RWPE2 (cell line): ENCODE results near the gene NAB2.

Source experiments
- ATAC-seq: fragments of 200-7000 bp; cut with Tn5 transposase; 3 replicates; pipeline ENCODE4 v1.9.1; 2021; ENCODE audit warnings: low read depth
- DNase-seq: peaks from one replicate; pipeline ENCODE4 v3.0.0-alpha.2; 2020; ENCODE audit warnings: low spot score
- H3K27ac ChIP-seq: fragments of 450-650 bp; 2 replicates; pipeline ENCODE4 v1.5.1; 2017; ENCODE audit warnings: mild to moderate bottlenecking; ENCODE audit not compliant: poor library complexity, severe bottlenecking
- H3K27me3 ChIP-seq: fragments of 250-450 bp; sonication (Bioruptor Pico); 2 replicates; pipeline ENCODE4 v1.5.1; 2021; ENCODE audit warnings: mild to moderate bottlenecking, moderate library complexity; ENCODE audit not compliant: insufficient read depth, poor library complexity, severe bottlenecking
- H3K36me3 ChIP-seq: fragments of 250-450 bp; sonication (Bioruptor Pico); 2 replicates; pipeline ENCODE4 v1.5.1; 2020; ENCODE audit warnings: low read depth, mild to moderate bottlenecking, moderate library complexity
- H3K4me1 ChIP-seq: fragments of 250-450 bp; sonication (Bioruptor Pico); 2 replicates; pipeline ENCODE4 v1.5.1; 2021; ENCODE audit warnings: mild to moderate bottlenecking, moderate library complexity; ENCODE audit not compliant: insufficient read depth, poor library complexity, severe bottlenecking
- H3K4me3 ChIP-seq: fragments of 250-450 bp; sonication (Bioruptor Pico); 2 replicates; pipeline ENCODE4 v1.5.1; 2021; ENCODE audit warnings: mild to moderate bottlenecking, moderate library complexity; ENCODE audit not compliant: severe bottlenecking
- H3K9me3 ChIP-seq: fragments of 250-450 bp; sonication (Bioruptor Pico); 2 replicates; pipeline ENCODE4 v1.5.1; 2021; ENCODE audit warnings: mild to moderate bottlenecking, moderate library complexity; ENCODE audit not compliant: severe bottlenecking
- TF ChIP-seq, protein P1 (sequence below): fragments of 450-650 bp; IDR thresholded peaks from one replicate; pipeline ENCODE4 v1.5.1; 2017; ENCODE audit warnings: mild to moderate bottlenecking, moderate library complexity; ENCODE audit not compliant: poor library complexity, severe bottlenecking

NAB2 gene

DNA sequence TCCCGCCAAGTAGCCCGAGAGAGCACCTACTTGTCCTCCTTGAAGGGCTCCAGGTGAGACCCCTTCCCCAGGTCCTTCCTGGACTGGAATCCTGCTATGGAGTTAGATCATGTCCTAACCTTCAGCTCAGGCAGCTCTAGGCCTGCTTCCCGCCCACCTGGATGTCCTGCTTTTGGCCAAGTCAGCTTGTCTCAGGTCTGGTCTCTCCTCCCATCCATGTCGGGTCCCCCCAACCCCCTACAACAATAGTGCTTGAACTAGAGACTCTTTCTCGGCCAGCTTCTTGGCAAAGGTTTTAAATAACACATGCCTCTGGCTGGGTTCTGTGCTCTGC, 3.6 kb downstream of the NAB2 start:
- no peak for DNase-seq
- ATAC-seq, result no peak
- no peak overlapping the region for H3K4me3 ChIP-seq
- H3K4me1 ChIP-seq, result peaks cover 20% of the 10 kb centered on the region
- H3K27ac ChIP-seq, result peak overlapping the region; percentile 61
- TF ChIP-seq, protein P1, sequence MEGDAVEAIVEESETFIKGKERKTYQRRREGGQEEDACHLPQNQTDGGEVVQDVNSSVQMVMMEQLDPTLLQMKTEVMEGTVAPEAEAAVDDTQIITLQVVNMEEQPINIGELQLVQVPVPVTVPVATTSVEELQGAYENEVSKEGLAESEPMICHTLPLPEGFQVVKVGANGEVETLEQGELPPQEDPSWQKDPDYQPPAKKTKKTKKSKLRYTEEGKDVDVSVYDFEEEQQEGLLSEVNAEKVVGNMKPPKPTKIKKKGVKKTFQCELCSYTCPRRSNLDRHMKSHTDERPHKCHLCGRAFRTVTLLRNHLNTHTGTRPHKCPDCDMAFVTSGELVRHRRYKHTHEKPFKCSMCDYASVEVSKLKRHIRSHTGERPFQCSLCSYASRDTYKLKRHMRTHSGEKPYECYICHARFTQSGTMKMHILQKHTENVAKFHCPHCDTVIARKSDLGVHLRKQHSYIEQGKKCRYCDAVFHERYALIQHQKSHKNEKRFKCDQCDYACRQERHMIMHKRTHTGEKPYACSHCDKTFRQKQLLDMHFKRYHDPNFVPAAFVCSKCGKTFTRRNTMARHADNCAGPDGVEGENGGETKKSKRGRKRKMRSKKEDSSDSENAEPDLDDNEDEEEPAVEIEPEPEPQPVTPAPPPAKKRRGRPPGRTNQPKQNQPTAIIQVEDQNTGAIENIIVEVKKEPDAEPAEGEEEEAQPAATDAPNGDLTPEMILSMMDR, result no peak
- H3K27me3 ChIP-seq, result no peaks in the 10 kb centered on the region
- peaks cover 61% of the 10 kb centered on the region for H3K36me3 ChIP-seq
- H3K9me3 ChIP-seq, result no peaks in the 10 kb centered on the region

DNA sequence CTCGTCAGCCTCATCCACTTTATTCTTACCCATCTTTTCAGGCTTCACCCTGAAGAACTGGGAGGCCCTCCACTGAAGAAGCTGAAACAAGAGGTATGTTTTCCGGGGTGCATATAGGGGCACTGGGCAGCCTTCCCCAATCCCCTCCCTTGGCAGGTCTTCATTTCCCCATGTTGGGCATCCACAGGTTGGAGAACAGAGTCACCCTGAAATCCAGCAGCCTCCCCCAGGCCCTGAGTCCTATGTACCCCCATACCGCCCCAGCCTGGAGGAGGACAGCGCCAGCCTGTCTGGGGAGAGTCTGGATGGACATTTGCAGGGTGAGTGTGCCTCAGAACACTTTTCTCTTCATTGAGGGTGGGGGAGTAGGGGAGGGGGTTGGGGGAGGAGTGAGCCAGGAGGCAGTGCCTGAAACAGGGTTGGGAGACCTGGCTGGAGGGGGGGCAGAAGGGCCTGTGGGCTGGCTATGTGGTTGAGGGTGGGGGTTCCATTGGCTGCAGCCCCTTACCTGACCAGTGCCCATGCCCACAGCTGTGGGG, 4.0 kb downstream of the NAB2 start:
- Histone ChIP-seq H3K9me3 (no peaks in the 10 kb centered on the region), H3K36me3 (peaks cover 62% of the 10 kb centered on the region), H3K4me3 (no peak overlapping the region), H3K4me1 (peaks cover 20% of the 10 kb centered on the region), H3K27ac (peak overlapping the region; percentile 61), H3K27me3 (no peaks in the 10 kb centered on the region)
- DNase-seq, result no peak
- TF ChIP-seq, protein P1, result no peak
- ATAC-seq, result no peak

DNA sequence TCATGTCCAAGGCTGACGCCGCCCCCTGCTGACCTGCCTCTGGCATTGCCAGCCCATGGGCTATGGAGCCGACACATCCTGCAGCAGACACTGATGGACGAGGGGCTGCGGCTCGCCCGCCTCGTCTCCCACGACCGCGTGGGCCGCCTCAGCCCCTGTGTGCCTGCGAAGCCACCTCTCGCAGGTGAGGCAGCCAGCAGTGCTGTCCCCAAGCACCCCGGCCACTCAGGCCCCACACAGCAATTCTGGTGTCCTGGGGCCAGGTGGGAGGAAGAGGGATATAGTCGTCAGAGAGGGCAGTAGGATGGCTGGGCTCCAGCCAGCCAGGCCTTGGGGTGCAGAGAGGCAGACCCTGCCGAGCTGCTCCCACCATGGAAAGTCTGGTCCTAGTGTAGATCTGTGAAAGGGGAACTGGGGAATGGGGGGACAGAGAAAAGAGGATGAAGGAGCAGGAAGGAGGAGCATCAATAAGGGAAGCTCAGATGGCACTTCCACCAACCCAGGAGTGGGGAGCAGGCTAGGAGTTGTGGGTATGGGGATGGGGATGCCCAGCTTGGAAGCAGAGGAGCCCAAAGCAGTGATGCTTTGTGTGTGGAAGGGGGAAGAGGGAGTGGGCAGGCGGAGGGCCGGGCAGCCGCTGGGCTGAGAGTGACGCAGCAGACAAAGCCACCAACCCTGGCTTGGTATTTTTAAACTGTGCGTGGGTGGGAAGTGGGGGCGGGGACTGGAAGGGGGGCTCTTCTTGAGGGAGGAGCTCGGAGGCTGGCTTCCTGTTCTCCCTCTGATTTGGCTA, 4.7 kb downstream of the NAB2 start:
- H3K27me3 ChIP-seq, result no peaks in the 10 kb centered on the region
- no peak overlapping the region for H3K4me3 ChIP-seq
- H3K9me3 ChIP-seq, result no peaks in the 10 kb centered on the region
- peaks cover 62% of the 10 kb centered on the region for H3K36me3 ChIP-seq
- TF ChIP-seq, protein P1, result peak; percentile 52
- peak overlapping the region; percentile 61 for H3K27ac ChIP-seq
- ATAC-seq, result no peak; the same call in 2 of the 3 replicates
- peaks cover 20% of the 10 kb centered on the region for H3K4me1 ChIP-seq
- DNase-seq, result no peak

DNA sequence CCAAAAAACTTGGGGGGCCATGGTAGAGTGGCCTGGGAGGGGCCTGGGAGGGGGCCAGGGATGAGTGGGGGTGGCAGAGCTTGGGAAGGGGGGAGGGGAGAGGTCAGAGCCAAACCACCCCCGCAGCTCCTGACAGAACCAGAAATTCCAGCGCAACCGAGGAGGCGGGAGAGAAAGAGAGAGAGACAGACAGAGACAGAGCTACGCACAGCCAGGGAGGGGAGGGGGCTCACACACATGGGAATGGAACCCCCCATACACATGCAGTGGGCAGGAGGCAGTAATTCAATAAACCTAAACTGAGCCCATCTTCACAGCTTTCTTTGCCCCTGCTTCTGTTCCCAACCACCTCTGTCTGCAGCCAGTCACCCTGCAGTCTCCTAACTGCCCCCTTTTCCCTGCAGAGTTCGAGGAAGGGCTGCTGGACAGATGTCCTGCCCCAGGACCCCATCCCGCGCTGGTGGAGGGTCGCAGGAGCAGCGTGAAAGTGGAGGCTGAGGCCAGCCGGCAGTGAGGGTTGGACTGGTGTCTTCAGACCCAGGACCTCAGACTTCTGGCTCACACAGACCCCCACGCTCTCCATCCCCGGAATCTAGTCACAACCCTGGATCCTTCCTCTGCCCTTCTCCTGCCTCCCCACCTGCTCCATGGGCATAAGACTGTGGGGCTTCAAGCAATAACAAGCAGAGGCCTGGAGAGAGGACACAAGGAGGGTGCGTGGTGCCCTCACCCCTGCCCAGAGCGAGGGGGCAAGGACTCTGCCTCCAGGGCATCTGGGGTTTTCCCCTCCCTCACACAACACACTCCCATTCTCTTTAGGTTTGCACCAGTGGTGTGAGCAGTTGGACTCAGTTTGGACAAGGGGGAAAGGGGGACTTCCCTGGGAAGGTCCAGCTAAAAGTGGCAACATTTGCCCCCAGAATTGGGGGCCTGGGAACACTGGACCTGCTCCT, 5.6 kb downstream of the NAB2 start:
- peaks cover 20% of the 10 kb centered on the region for H3K4me1 ChIP-seq
- H3K9me3 ChIP-seq, result no peaks in the 10 kb centered on the region
- H3K27ac ChIP-seq, result peak overlapping the region; percentile 61
- no peak for DNase-seq
- TF ChIP-seq, protein P1, result no peak
- H3K4me3 ChIP-seq, result no peak overlapping the region
- no peak for ATAC-seq
- H3K36me3 ChIP-seq, result peaks cover 62% of the 10 kb centered on the region
- H3K27me3 ChIP-seq, result no peaks in the 10 kb centered on the region
